CD4-positive, alpha-beta T cell treated with Interleukin-6 for 4 hours (primary cell): ENCODE data around the gene SLFN12L.
"Not testable (repeated sequence)": the region's sequence is repeated elsewhere in the genome, so short reads cannot be mapped to it uniquely, and the experiment has no call there.

Experiments
- DNase-seq: peaks from one replicate; pipeline ENCODE4 v3.0.0-alpha.2; 2020; ENCODE audit warnings: mixed read lengths

SLFN12L gene

DNA sequence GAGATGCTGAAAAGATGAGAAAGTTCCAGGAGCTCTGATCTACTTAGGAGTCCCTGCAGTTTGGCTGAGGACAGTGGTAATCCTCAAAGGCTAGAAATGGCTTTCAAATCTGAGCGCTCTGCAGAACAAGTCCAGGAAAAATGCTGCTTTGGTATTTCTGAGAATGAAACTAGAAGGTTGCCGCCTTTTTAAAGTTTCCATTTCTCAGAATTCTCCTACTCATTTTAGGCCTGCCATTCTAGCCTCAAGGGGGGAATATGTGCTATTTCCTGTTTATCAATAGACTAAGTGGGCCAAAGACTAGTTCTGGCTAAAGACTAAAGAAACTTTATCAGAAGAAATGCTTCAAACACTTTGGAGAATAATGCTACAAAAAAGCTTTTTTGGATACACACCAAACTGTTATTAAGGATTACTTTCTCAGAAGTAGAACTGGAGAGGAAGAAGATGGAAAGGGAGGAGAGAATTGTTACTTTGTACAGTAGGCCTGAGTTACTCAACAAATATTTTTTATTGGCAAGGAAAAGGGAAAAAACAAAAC is at the start of gene SLFN12L:
SLFN12L (minus strand) TSS at position 78 of the 541 bp plus-strand sequence. CDS start 15,314 bp downstream, outside the sequence.
- peak; percentile 31 for DNase-seq

DNA sequence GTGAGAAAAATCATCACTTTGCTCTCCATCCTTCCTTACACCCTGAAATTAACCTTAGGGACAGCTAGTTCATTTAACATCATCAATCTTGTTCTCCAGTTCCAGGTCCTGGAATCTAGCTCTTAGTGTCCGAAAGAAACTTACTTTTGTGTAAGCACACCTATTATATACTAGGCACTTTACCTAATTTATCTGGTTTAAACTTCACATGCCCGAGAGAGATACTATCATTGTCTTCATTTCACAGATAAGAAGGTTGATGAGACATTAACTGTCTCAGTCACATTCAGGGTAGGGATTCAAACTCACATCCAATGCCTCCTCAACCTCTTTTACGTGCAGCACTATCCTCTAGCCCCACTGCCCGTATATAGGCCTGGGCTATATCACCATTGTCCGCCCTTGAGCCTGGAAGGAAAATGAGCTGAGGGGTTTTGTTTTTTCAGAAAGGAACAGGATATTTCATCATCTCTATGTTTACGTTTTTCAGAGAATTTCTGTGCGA is 49.1 kb upstream of the SLFN12L start:
- DNase-seq: no peak

DNA sequence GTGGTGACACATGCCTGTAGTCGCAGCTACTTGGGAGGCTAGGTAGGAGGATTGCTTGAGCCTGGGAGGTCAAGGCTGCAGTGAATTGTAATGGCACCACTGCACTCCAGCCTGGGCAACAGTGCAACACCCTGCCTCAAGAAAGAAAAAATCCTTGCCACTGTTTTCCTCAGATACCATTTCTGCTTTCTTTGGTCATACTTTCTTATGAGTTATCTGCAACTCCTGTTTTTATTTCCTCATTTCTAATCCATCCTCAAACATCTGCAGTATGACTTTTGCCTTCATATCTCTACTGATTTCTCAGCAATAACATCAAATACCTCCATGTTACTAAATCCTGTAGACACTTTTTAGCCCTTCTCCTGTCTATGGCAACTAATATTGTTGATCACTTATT is 46.6 kb upstream of the SLFN12L start:
- DNase-seq: no peak

DNA sequence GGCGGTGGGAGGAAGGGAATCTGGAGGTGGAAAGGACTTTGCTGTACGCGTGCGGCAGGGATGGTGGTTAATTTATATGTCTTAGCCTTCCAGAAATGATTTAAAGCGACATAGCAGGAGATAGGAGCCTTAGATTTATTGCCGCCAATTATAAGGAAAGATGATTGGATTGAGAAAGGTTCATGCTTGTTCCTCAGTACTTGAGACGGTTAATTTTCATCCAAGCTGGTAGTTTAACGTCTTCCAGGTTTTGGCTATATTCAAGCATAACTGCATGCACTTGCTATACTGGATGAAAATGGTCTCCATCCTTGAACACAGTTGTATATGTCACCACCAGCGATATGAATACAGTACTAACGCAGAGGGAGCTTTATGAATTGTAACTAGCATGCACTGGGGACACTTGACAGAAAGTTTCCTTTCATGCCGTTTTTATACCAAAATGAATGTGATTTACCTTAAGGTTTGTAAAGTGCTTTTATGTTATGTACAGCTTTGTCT is 41.5 kb upstream of the SLFN12L start:
- DNase-seq: no peak

DNA sequence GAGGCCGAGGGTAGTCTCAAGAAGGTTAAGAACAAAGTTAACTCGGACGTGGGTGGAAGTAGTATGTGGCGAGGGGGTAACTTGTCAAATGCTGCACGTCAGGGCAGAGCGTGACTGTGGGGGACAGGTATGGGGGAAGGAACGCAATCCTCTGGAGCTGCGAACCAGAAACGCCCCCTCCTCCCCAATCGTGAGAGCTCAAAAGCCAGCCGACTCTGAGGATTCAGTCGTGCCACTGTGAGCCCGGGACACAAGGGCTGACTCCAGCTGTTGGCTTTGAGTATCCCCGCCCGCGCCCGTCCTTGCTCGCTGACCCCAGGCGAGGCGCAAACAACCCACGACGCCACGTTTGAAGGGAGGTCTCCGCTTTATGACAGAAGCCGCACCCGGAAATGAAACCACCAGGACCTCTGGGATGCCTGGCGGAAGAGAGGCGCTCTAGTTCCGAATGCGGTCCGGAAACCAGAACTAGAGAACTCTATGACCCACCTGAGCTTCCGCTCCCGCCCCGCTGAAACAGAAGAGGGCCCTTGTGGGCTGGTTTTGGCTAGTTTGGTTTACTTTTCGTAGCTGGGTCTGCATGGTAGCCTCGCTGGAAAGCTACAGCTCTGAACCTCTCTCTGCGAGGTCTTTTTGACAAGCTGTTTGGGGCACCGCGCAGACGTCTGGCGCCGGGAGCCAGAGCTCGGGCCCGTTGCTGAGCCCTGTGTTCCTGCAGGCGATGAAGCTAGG is 40.9 kb upstream of the SLFN12L start, which contains the start of gene PEX12:
PEX12 (minus strand) TSS at position 375 of the 732 bp plus-strand sequence. CDS start 550 bp downstream, outside the sequence.
- peak; percentile 88 for DNase-seq

DNA sequence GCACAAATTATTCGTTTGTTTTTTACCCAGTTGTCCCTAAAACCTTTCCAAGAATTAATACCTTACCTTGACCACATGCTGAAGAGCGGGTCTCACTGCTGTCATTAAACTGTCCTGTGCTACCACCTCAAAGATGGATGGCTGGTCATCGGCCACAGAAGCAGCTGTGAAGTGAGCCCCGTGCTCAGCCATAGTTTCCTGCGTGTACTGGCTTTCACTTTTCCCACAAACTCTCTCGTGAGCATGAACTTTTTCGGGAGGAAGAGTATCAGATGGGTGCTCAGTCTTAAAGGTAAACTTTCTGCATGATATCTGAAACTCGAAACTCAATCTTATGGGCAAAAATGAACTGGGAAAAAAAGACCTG is 40.3 kb upstream of the SLFN12L start:
- peak; percentile 12 for DNase-seq

DNA sequence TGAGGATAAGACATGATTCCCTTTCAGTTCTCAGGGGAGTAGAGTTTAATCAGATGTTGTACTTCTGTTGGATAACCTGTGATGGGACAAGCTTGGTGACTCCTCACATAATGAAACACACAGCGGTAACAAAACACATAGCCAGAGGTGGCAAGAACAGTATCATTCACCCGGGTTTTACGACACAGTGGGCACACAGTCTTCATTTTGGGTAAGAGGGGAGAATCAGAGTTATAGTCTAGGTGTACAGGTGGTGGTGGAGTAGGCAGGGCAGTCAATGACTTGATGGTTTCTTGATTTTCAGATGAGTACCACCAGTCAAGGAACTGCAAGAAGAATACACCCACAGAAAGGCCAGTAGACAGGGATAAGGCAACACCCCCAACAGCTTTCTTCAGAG is 38.3 kb upstream of the SLFN12L start:
- no peak for DNase-seq

DNA sequence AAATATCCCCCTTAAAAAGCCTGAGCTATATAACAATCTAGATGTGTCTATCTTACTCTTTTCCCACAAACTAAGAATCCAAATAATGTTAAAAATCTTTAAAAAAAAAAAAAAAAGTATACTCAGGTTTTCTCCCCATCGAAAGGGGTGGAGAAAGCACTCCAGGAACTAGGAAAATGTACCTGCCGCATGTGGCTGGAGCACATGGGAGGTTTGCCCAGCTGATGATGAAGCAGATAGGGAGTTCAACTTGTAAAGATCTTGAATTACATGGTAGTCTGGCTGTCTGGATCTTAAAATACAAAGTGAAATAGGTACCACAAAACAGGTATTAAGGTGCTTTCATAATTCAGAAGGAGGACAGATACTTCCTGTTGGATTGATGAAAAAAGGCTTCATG is 31.9 kb upstream of the SLFN12L start:
- DNase-seq: no peak

DNA sequence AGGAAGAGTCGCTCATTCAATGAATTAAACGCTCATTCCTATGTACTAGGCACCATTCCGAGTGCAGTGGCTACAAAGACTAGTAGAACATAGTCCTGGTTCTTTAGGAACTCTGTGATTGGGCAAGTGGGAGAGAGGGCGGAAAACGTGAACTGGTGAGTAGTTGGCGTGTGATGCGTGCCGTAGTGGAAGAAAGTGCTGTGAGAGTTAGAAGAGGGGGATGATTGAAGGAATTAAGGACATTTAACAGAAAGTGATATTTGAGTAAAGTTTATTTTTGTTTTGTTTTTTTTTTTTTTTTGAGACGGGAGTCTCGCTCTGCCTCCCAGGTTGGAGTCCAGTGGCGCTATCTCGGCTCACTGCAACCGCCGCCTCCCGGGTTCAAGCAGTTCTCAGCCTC is 31.1 kb upstream of the SLFN12L start:
- peak; percentile 41 for DNase-seq

DNA sequence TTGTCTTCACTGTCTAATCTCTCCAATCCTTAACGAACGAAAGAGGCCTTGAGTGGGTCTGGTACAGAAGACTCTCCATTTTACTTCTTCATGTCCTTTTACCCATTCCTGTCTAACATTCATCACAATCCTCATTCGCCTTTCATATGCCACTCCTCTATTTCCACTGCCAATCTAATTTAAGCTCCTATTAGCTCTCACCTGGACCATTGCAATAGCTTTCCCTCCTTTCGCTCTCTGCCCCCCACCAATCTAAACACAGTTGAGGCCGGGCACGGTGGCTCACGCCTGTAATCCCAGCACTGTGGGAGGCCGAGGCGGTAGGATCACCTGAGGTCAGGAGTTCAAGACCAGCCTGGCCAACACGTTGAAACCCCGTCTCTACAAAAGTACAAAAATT is 29.5 kb upstream of the SLFN12L start:
- no peak for DNase-seq

DNA sequence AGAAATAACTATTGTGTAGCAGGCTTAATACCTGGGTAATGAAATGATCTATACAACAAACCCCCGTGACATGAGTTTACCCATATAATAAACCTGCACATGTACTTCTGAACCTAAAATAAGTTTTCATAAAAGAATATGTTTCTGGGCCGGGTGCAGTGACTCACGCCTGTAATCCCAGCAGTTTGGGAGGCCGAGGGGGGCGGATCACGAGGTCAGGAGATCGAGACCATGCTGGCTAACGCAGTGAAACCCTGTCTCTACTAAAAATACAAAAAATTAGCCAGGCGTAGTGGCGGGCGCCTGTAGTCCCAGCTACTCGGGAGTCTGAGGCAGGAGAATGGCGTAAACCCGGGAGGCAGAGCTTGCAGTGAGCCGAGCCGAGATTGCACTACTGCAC is 25.7 kb upstream of the SLFN12L start:
- not testable (repeated sequence) for DNase-seq

DNA sequence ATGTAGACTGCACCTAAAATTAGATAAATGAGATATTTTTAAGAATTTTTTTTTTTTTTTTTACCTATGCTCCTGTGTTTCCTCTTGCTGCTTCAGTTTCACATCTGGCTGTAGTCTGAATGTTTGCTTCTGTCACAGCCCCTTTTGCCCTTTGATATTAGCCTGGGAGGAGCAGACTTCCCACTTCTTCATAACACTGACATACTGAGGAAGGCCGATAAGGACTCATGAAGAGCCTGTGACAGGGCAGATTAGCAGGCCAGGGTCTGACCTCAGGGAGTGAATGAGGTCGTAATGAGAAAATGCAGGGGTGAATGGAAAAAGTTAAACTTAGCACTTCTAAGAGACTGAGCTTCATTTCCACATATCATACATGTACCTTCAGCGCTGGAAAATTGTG is 23.2 kb upstream of the SLFN12L start, which contains the start of gene SLFN14:
SLFN14 (minus strand) TSS at position 117 of the 400 bp plus-strand sequence. CDS start 2,757 bp downstream, outside the sequence.
- no peak for DNase-seq

DNA sequence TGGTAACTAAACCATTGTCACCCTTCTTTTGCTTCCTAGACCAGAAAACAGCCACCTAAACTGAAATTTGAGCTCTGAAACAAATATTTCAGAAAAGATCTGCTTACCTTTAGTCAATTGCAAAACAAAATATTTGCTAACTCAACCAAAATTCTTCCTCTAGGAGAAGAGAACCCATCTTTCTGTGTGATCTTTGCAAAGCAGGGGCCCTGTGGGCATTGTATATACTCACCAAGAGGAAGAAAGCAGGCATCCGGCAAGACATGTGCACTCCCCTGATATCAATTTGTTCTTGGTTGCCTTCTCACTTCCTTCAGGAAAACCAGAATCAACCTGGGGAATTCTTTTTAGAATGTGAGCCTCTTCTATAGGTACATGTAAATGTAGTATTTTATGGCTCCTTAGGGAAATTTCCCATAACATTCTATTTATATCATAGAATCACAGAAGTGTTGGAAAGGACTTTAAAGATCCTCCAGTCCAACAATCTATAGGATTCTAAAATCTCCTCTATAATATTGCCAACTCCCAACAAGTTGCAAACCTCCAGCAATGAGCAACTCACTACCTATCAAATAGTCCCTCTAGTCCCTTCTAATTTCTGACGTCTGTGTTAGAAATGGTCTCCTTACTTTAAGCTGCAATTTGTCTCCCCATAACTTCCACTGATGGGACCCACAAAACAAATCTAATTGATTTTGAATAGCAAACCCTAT is 22.2 kb upstream of the SLFN12L start:
- DNase-seq: no peak

DNA sequence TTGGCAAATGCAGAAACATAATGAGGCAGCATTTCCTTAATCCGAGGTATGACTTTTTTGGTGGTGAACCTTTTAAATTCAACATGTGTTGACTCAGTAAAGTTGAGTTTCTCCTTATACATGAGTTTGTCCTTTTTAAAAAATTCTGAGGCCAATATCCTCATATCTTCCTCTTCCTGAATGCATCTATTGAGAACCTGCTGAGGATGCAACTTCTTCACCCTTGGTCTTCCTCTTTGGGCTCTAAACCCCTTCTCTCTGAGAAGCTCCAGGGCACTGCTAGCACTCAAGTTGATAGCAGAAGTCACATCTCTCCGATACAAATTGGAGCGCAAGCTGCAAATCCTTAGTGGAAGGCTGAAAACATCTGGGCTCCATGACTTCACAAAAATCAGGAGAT is 19.9 kb upstream of the SLFN12L start:
- DNase-seq: no peak

DNA sequence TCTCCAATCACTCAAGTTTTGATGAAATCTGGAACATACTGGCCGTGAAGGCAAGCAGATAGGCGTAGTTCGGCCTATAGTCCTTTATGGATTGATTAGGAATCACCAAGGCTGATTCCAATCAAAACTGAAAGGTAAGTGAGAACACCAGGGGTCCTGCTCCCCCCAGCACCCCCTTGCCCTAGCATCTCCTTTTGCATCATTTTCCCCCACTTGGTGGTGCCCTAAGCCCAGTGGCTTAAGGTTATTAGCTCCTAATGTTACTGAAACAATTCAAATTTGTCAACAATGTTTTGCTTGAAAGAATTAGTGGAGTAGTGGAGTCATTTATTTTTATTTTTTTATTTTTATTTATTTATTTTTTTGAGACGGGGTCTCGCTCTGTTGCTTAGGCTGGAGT is 18.2 kb upstream of the SLFN12L start:
- peak; percentile 14 for DNase-seq

DNA sequence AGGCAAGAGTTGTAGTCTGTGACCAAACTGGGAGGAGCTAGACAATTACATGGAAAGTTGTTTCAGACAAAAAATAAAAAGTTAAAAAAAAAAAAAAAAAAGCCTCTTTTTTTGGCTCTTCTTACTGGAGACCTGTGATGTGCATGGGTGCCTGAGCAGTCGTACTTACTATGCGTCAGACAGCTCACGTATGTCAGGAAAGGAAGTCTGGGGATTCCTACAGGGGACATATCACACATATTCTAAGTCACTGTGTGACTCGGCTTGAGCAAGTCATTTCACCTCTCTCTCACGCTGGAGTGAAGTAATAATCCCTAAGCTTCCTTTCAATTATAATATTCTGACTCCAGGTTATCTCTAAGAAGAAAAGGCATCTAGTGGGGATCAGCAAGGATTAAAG is 17.2 kb upstream of the SLFN12L start:
- no peak for DNase-seq

DNA sequence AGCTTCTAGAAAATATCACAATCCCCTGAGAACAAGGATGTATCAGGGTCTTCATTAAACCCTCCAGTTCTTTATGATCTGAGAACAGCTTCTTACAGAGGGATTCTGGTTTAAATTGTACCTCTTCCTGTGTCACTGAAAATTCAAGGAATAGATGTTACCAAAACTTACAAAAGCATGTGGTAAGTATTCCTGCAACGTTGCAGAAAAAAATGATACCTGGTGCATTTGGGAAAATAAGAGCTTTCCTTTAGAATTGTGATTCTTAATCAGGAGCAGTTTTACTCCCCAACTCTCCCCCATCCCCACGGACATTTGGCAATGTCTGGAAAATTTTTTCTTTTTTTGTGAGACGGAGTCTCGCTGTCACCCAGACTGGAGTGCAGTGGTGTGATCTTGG is 15.8 kb upstream of the SLFN12L start:
- DNase-seq: no peak

DNA sequence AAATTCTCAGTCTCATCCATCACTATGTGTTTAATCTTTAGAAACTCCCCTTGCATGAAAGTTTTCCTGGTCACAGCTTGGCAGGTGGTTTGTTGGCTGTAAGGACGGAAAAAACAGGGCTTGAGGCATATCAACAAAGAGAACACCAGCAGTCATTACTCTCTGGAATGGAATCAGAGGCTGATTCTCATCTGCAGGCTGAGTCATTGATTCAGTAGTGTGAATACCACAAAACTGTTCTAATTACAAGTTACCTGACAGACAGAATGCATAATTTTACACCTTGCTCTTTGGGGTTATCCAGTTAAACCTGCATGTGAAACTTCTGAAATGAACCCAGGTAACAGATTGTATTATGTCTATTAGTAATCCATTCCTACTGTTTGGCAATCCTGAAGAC is 11.5 kb upstream of the SLFN12L start:
- no peak for DNase-seq

DNA sequence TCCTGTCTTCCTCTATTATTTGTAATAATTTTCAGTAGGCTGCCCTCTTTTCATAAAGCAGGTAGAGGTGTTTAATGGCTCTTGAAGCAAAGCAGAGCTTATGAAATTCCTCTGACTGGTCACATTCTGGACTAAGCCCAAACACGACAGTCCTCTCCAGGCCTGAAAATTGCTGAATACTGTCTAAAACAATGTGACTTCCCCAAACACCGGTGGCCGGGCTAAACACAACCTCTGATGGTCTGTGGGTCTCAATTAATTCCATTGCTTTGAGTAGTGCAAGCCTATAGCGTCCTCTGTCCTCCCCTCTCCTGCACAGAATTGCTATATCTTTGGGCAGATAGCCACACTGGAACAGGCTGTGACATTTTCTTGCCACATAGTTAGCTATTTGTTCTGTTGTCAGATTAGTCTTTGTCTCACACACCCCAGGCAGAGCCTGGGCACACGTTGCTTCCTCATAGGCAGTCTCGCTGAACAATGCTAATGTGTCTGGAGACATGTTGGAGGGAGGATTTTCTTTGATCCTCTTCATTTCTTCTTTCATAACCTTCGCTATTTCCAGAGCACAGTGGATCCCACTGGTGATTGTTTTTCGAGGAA is 10.8 kb upstream of the SLFN12L start:
- DNase-seq: no peak

DNA sequence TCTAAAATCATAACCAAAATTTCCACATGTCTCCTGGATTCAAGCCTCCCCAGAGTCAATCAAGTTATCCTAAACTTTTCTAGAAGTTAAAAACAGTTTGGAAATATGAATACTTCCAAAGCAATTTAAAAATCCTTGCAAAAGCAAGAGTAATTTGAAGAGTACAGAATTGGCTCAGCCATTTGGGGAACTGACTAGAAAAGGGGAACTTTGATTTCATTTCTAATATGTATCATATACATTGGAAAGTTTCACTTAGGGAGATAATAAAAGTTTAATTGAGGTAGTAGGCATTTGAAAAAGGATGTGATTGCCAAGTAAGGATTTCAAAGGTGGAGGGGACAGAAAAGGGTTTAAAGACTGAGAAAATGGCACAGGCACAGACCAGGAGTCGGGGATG is 9.0 kb upstream of the SLFN12L start:
- no peak for DNase-seq

DNA sequence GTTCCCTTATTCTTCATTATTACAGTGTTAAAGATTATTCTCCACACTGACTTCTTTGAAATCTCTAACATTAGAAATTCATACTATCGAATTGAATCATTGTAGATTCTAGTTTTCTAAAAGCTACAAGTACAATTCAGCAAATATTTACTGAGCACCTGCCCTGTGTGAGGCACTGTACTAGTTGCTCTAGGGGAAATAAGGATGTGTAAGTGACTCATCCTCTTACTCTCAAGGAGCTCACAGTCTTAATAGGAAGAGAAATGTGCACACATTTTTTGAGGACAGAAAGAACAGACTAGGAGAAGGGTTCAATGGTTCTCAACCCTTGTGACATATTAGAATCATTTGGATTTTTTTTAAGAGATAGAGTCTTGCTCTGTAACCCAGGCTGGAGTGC is 7.7 kb upstream of the SLFN12L start:
- DNase-seq: no peak

DNA sequence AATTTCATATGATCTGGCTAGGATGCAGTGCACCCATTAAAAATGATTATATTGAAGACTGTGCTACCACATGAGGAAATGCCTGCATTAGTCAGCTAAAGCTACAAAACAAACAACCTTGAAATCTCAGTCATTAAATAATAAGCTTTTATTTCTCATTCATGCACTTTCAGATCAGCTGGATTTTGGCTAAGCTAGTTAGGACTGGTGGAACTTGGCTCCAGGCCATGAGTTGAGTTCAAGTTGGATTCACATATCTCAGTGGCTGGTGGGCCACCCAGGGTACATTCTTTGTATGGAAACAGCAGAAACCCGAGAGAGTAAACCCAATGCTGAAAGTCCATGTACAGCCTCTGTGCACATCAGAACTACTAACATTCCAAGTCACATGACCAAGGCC is 6.4 kb upstream of the SLFN12L start:
- no peak for DNase-seq

DNA sequence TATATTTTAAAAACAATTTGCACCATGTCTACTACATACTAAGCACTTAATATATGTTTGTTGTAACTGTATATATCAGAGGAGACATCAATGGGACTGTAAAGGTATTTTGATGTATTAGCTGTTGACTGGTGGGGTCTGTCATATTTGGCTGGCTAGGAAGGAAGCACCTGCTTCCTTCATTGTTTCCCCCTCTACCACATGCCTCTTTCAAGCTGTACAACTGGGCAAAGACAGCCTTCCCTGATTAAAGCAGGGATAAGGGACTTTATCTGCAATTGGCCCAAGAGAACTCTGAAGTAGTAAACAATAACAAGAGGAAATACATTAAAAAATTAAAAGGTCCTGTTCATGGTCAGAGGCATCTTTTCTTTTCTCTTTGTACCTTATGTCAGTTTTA is 5.5 kb upstream of the SLFN12L start:
- DNase-seq: no peak
